ENCODE measurements around the gene CYFIP2. TPM values are rescaled to one million over a fixed set of nuclear protein-coding genes. Genes with fewer than 3 reads are reported as not detected.

CYFIP2 gene
- total RNA-seq, 1 donor from 2014 or later: 99.9 TPM

GRCh38 chr5:157371655-157372471 is 105.9 kb downstream of the CYFIP2 start:
- DNase-seq (ENCODE audit: low read depth): no peak
- TF ChIP-seq, protein P1, sequence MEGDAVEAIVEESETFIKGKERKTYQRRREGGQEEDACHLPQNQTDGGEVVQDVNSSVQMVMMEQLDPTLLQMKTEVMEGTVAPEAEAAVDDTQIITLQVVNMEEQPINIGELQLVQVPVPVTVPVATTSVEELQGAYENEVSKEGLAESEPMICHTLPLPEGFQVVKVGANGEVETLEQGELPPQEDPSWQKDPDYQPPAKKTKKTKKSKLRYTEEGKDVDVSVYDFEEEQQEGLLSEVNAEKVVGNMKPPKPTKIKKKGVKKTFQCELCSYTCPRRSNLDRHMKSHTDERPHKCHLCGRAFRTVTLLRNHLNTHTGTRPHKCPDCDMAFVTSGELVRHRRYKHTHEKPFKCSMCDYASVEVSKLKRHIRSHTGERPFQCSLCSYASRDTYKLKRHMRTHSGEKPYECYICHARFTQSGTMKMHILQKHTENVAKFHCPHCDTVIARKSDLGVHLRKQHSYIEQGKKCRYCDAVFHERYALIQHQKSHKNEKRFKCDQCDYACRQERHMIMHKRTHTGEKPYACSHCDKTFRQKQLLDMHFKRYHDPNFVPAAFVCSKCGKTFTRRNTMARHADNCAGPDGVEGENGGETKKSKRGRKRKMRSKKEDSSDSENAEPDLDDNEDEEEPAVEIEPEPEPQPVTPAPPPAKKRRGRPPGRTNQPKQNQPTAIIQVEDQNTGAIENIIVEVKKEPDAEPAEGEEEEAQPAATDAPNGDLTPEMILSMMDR (IDR thresholded peaks at IDR 0.05; ENCODE audit: insufficient read depth, low read length, poor library complexity, severe bottlenecking): no peak
- Histone ChIP-seq H3K36me3 (ENCODE audit: control insufficient read depth, insufficient read depth, low read length) (no peaks in the 10 kb centered on the region), H3K27me3 (ENCODE audit: control insufficient read depth, insufficient read depth, low read length) (no peaks in the 10 kb centered on the region), H3K4me3 (ENCODE audit: low read depth, low read length) (no peak overlapping the region)

- Histone ChIP-seq H3K36me3 (ENCODE audit: control insufficient read depth, insufficient read depth, low read length) (no peaks in the 10 kb centered on the region), H3K4me3 (ENCODE audit: low read depth, low read length) (no peak overlapping the region), H3K27me3 (ENCODE audit: control insufficient read depth, insufficient read depth, low read length) (no peaks in the 10 kb centered on the region)
- no peak for DNase-seq (ENCODE audit: low read depth)
- TF ChIP-seq, protein P1 (IDR thresholded peaks at IDR 0.05; ENCODE audit: insufficient read depth, low read length, poor library complexity, severe bottlenecking): no peak
Measured at GRCh38 chr5:157372472-157372822, 106.5 kb downstream of the CYFIP2 start.

DNA sequence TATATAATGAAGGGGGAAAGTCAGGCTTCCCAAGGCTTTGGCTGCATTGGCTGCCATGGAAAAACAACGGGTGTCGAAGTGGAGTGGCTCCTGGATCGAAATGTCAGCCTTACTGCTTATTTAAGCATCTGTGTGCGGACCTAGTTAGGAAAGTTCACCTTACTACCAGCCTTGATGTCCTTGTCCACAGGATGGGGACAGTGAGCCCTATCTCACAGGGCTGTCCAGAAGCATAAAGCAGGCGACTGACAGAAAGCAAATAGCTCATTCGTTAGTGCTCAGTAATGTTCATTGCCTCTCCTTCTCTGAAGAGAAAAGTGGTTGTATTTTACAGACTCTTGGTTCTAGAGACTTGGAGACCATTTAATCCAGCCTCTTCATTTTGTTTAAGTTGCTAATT is 112.6 kb downstream of the CYFIP2 start:
- Histone ChIP-seq H3K27me3 (ENCODE audit: control insufficient read depth, insufficient read depth, low read length) (no peaks in the 10 kb centered on the region), H3K4me3 (ENCODE audit: low read depth, low read length) (no peak overlapping the region), H3K36me3 (ENCODE audit: control insufficient read depth, insufficient read depth, low read length) (peaks cover 2% of the 10 kb centered on the region)
- DNase-seq (ENCODE audit: low read depth): no peak
- TF ChIP-seq, protein P1 (IDR thresholded peaks at IDR 0.05; ENCODE audit: insufficient read depth, low read length, poor library complexity, severe bottlenecking): no peak

DNA sequence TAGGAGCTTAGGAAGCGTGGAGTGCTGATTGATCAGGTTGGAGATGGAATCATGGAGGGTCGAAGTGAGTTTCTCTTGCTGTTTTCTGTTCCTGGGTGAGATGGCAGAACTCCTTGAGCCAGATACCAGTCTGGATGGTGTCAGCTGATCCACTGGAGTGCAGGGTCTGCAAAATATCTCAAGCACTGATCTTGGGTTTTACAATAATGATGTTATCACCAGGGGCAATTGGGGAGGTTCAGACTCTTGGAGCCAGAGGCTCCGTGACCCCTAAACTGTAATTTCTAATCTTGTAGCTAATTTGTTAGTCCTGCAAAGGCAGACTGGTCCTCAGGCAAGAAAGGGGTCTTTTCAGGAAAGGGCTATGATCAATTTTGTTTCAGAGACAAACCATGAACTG is 114.1 kb downstream of the CYFIP2 start:
- DNase-seq (ENCODE audit: low read depth): no peak
- H3K27me3 ChIP-seq (ENCODE audit: control insufficient read depth, insufficient read depth, low read length): no peaks in the 10 kb centered on the region
- no peak overlapping the region for H3K4me3 ChIP-seq (ENCODE audit: low read depth, low read length)
- TF ChIP-seq, protein P1 (IDR thresholded peaks at IDR 0.05; ENCODE audit: insufficient read depth, low read length, poor library complexity, severe bottlenecking): no peak
- peaks cover 2% of the 10 kb centered on the region for H3K36me3 ChIP-seq (ENCODE audit: control insufficient read depth, insufficient read depth, low read length)

DNA sequence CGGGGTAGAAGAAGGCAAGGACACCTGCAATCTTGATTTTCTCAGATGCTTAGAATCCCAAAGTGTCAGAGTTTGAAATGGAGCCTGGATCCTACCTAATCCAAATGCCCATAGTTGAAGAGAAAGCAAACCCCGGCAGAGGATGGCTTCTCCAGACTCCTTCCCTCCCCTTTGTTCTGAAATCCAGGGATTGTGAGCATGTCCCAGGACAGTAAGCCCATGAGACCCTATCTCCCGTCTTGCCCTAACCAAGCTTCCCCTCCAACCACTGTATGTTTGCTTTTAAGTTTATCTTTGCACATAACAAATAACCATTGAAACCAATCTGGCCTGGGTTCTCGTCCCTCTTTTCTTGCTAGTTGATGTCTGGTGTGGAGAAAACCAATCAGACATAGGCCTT is 115.8 kb downstream of the CYFIP2 start:
- peaks cover 2% of the 10 kb centered on the region for H3K36me3 ChIP-seq (ENCODE audit: control insufficient read depth, insufficient read depth, low read length)
- DNase-seq (ENCODE audit: low read depth): no peak
- H3K4me3 ChIP-seq (ENCODE audit: low read depth, low read length): no peak overlapping the region
- TF ChIP-seq, protein P1 (IDR thresholded peaks at IDR 0.05; ENCODE audit: insufficient read depth, low read length, poor library complexity, severe bottlenecking): no peak
- H3K27me3 ChIP-seq (ENCODE audit: control insufficient read depth, insufficient read depth, low read length): no peaks in the 10 kb centered on the region
